GM18909 (cell line): Measurements from ENCODE around the gene PLEKHA5.
"Not testable (repeated sequence)": the region's sequence is repeated elsewhere in the genome, so short reads cannot be mapped to it uniquely, and the experiment has no call there.

Experiments used
- ATAC-seq: cut with Tn5 transposase; IDR thresholded peaks from one replicate; pipeline ENCODE4 v1.9.1; 2021; ENCODE audit warnings: mild to moderate bottlenecking; ENCODE audit not compliant: unreplicated experiment, poor library complexity

The PLEKHA5 gene

DNA sequence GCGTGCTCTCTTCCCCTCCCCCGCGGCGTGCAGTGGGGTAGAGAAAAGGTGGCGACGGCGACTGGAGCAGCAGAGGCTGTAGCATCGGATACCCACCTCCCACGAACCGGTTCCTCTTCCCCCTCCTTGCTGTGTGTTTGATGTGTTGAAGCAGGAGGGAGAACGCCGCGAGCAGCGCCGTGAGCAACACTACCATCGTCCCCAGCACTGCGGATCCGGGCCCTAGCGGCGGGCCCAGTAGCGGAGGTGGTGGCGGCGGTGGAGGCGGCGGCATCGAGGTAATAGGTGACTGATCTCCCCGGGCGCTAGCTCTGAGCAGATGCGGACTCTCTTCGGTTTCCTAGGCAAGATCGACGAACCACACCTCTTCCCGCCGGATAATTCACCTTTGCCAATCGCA lies 176.8 kb downstream of the PLEKHA5 start:
- no peak for ATAC-seq

DNA sequence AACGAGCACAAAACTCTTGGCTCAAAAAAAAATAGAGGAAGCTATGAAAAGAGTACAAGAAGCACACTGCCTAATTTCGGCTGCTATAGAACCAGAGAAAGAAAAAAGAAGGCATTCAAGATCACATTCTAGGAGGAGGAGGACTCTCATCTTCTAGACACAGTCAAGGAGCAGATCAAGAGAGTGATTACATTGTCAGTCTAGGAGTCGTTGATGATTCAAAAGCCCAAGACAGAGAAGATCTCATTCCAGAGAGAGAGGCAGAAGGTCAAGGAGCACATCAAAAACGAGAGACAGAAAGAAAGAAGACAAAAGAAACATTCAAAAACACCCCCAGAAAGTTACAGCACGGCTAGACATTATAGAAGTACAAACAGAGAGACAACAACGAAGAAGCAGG lies 177.9 kb downstream of the PLEKHA5 start:
- ATAC-seq: no peak

DNA sequence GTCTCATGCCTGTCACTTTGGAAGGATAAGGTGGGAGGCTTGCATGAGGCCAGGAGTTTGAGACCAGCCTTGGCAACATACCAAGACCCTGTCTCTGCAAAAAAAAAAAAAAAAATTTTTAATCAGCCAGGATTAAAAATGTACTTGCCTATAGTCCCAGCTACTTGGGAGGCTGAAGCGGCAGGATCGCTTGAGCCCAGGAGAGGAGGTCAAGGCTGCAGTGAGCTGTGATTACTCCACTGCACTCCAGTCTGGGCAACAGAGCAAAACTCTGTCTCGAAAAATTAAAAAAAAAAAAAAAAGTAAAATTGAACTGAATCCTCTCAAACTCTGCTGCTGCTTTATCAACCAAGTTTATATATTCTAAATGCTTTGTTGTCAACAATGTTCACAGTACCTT lies 181.6 kb downstream of the PLEKHA5 start:
- no peak for ATAC-seq

DNA sequence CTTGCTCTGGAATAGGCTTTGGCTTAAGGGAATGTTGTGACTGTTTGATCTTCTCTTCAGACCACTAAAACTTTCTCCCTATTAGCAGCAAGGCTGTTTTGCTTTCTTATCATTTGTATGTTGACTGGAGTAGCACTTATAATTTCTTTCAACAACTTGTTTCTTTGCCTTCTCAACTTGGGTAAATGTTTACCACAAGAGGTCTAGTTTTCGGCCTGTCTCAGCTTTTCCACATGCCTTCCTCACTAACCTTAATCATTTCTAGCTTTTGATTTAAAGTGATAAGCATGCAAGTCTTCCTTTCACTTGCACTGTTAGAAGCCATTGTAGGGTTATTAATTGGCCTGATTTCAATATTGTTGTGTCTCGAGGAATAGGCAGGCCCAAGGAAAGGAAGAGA lies 183.1 kb downstream of the PLEKHA5 start:
- ATAC-seq: no peak

DNA sequence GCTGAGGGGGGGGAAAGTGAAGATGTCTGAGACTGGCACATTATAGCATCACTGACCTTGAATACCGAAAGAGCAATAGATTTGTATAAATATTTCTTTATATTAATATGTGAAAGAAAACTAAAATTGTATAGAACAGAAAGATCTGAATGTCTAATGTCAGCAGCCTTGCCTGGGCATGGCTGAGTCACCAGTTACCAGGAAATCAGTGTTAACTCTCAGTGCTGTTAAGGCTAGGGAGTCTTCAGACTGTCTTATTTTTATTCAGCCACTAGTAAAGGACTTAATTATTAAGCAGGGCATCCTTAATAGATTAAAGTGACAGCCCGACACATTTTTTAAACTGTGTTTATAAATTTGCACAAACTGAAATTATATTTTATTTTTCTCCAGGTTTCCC lies 186.9 kb downstream of the PLEKHA5 start:
- no peak for ATAC-seq

DNA sequence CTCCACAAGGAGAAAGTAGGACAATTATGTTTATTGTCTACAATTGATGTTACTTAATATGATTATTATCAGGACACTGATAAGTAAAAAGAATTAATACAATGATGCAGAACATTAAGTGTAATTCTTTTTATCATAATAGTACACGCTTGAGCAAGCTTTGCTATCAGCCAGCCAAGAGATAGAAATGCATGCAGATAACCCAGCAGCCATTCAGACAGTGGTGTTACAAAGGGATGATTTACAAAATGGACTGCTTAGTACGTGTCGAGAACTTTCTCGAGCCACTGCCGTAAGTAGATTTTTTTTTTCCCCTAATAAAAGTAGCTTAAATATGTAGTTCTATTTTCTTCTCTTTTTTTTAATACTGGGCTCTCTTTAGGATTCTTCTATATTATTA lies 192.8 kb downstream of the PLEKHA5 start:
- ATAC-seq: no peak

DNA sequence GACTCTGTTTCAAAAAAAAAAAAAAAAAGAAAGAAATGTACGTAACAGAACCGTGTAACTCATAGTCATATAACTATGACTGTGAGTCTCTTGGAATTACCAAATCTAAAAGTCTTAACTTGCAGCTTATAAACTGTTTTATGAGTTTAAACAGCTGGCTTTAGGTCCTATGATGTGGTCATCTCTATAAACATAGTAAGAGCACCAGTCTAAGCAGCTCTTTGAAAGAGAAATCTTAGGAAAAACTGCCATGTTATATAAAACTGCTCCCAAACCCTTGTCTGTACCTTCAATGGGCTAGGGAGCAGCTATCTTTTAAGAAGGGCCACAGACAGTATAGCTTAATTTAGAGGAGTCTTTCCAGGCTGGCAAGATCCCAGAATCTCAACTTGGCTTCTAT lies 194.3 kb downstream of the PLEKHA5 start:
- ATAC-seq: no peak

DNA sequence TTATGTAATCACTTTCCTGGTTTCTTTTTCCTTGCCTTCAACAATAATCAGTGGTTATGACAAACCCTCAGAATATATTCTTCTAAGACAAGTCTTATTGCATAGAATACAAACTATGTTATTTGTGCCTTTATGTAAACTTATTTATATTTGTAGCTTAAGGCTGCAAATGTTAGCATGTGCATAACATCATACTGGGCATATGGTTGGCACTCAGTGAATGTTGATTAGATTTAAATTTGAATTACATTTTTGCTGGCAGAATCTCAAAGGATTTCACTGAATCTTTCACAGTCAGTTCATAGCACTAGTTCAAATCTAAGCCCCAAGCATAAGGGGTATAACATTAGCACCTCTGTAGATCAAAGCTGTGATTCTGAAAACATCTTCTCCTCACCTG lies 196.6 kb downstream of the PLEKHA5 start:
- no peak for ATAC-seq

DNA sequence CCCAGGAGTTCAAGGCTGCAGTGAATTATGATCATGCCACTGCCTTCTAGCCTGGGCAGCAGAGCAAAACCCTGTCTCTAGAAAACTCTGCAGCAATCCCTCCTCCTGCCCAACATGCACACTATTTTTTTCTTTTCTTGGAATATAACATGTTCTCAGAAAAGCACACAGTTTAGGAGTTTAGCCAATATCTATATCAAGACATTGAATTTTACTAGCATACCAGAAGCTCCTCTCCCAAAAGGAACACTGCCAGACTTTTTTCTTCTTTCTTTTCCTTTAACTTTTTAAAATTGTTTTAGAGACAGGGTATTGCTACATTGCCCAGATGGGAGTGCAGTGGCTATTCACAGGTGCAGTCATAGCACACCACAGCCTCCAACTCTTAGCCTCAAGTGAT lies 202.7 kb downstream of the PLEKHA5 start:
- ATAC-seq: no peak

DNA sequence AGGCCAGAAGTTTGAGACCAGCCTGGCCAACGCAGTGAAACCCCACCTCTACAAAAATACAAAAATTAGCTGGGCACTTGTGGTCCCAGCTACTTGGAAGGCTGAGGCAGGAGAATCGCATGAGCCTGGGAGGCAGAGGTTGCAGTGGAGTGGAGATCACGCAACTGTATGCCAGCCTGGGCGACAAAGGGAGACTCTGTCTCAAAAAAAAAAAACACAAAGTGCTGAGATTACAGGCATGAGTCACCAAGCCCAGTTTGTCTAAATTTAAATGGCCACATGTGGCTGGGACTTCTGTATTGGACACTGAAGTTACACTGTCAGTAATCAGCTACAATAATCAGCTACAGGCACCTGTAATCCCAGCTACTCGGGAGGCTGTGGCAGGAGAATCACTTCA lies 208.9 kb downstream of the PLEKHA5 start:
- ATAC-seq: no peak

DNA sequence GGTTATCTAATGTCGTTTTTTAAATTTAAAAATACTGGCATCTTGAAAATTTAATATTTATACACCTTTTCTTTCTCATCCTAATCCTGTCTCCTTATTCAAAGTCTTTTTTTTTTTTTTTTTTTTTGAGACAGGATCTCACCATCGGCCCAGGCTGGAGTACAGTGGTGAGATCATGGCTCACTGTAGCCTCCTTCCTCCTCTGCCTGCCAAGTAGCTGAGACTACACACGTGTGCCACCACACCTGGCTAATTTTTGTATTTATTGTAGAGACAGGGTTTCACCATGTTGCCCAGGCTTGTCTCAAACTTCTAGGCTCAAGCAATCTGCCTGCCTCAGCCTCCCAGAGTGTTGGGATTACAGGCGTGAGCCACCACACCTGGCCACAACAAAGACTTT lies 221.3 kb downstream of the PLEKHA5 start:
- ATAC-seq: not testable (repeated sequence)

DNA sequence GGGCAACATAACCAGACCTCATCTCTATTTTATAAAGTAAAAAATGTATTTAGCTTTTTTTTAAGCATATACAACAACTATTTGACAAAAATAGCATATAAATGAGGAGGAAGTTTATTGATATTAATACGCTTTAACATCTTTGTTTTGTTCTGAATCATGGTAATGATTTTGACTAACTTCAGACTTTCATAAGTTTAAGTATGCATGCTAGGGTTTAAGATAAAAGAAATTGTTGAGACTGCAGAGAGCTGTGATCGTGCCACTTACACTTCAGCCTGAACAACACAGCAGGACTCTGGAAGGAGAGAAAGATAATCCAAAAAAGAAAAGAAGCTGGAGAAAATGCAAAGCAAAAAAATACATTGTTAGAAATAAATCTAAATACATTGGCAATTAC lies 221.8 kb downstream of the PLEKHA5 start:
- no peak for ATAC-seq

DNA sequence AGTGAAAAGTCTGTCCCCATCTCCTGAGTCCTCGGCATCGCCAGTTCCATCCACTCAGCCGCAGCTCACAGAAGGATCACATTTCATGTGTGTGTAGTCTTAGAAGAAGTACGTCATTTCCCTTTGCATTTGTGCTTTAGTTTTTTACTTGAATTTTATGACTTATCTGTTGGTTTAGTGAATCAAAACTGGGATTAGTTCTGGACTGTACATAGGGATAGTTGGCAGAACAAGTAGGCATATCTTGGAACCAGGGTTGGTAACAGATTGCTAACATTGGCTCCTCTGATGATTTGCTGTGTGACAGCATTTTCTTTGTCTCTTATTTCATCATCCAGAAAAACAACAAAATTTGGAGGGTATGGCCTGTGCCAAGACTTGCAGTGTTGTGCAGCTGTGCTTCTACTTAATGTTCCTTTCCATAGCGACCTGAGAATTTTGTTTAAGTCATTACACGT lies 240.2 kb downstream of the PLEKHA5 start:
- no peak for ATAC-seq

DNA sequence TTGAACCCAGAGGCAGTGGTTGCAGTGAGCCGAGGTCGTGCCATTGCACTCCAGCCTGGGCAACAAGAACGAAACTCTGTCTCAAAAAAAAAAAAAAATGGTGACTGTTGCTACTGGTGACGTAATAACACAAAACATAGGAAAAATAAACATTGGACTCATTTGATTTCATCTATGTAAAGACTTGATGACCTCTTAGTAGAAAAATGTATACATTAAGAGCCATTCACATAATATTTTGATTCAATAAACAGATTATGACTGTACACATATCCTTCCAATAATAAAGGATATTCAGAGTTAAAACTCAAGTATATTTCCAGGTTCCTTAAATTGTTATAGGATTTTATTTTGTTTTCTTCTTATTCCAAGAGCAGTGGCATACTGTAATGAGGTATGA lies 244.1 kb downstream of the PLEKHA5 start:
- no peak for ATAC-seq

DNA sequence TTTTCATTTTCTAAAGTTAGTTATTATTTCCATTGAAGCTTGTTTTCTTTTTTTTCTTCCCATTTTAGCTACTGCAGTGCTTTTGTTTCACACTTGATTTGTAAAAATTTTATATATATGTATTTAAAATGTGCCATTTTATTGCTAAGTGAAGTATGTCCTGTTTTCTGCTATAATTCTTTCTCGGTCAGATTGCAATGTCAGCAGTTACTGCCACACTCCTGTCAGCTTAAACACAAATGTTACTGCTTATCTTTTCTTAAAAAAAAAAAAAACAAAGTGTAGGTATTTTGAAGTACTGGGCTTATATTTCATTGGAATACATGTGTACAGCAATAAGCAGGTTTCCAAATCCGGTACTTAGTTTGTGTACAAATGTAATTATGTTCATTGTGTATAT lies 246.4 kb downstream of the PLEKHA5 start:
- no peak for ATAC-seq

DNA sequence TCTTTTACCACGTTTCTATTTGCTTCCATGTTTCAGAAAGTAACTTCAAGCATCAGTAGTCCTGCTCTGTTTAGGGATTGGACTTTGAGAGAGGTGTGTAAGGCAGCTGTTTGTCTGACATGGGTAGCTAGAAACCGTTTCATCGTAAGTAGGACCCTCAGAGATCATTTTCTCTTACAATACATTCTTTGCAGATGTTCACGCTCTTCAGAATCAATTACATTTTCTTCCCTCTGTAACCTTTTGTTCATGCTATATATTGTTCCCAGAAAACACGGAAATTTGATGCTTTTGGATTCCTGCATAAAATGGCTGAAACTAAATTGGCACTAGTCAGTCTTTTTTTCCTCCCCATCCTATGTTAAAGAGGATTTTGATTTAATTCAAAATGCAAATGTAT lies 247.2 kb downstream of the PLEKHA5 start:
- no peak for ATAC-seq

DNA sequence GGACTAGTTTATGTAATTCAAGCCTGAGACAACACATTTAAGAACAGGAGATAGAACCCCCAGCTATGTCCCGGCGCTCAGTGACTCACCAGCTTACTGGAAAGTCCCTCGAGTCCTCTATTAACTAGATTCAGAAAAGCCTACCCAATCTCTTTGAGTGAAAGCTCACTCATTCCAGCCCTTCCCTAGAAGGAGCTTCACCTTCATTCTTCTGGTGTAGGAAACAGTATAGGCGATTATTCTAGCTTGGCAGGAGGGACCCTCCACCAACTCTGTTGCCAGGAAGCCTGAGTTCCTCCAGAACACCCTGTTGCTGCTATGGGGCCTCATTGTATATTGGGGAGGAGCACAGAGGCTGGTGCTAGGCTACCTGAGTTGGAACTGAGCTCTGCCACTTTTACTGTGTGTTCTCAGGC lies 252.6 kb downstream of the PLEKHA5 start:
- ATAC-seq: peak; percentile 98

DNA sequence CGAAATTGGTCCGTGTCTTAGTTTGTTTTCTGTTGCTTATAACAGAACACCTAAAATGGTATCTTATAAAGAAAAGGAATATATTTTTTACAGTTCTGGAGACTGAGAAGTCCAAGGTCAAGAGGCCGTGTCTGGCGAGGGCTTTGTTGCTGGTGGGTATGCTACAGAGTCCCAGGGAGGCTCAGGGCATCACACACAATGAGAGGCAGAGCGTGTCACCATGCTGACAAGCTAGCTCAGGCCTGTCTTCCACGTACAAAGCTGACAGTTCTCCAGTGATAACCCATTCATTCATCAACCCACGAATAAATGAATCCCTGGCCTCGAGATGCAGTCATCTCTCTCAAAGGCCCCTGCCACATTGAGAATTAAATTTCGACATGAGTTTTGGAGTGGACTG lies 253.0 kb downstream of the PLEKHA5 start:
- ATAC-seq: peak; percentile 7

DNA sequence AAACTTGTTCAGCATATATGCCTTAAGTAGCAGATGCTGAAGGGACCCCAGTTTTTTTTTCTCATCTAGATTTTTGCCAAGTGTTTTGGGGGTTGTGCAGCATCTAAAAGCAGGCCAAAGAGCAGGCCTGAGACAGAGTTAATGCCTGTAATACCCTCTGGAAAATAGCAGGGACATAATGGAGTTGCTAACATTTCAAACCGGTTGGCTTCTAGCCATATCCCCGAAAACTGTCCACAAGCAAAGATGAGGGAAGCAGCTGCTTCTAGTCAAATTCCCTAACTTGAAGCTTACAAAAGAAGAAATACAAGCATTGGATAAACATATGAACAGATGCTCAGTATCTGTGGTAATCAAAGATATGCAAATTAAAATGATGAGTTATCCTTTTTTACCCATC lies 257.6 kb downstream of the PLEKHA5 start:
- ATAC-seq: no peak

DNA sequence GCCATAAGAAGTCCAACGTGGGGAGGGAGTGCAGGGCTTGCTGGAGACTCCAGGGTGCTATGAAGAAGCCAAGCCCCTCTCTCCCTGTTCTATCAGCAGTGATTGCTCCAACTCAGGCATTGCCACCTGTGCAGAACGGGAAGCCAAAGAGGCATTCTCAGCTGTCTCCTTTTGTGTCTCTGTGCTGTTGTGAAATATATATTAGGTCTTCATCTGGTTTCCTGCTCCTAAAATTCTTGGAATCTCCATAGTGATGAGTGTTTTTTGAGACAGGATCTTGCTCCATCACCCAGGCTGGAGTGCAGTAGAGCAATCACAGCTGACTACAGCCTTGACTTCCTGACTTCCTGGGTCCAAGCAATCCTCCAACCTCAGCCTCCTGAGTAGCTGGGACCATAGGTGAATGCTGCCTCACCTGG lies 258.6 kb downstream of the PLEKHA5 start:
- ATAC-seq: no peak

DNA sequence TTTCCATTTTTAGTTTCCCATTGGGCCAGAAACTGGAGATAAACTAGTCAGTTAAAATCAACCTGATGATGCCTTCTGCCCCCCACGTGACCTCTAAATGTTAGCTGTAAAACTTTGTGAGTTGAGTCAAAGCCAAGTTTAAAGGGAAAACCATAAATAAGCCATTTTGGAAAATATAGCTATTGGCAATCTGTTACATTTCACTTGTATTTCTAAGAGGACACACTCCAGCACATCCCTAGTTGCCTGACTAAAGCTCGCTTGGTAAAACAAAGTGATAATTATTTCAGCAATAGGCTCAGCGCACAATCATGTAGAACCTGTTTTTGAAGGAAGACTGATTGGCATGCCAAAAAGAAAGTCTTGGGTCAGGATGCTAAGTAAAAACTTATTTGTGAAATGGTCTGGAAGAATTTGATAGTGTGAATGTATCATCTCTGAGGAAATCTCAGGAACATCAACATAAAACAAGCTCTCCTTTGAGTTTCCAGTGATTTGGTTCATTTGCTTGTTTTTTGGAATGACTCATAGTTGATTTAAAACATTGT lies 260.6 kb downstream of the PLEKHA5 start:
- no peak for ATAC-seq

DNA sequence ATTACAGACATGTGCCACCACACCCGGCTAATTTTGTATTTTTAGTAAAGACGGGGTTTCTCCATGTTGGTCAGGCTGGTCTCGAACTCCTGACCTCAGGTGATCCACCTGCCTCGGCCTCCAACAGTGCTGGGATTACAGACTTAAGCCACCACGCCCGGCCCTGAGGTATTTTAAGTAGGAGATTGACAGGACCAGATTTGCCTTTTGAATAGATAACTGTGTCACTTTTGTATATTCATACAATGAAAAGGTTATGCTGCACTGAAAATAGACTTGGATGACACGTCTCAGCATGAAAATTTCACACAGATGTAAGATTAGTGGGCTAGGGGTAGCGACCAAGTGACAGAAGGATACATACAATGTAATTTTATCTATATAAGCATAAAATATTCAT lies 263.1 kb downstream of the PLEKHA5 start:
- ATAC-seq: not testable (repeated sequence)

DNA sequence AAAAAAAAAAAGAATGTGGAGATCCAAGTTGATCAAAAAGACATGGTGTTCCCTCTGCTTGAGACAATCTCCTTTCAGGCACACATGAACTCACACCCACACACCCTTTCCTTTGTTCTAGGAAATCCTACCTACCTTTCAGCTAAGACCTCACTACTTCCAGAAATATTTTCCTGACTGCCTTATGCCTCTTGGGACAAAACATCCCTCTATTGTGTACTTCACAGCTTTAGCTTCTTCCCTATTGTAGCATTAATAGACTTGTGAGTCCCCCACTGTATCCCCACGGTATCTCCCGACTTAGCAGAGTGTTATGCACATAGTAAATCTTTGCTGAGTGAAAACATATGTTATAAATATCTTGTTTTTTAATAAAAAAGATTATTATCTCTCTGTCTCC lies 264.9 kb downstream of the PLEKHA5 start:
- no peak for ATAC-seq
